Hepatocyte (in vitro differentiated cells): ENCODE data around the gene WDFY2. TPM values are rescaled to one million over a fixed set of nuclear protein-coding genes. Genes with fewer than 3 reads are reported as not detected.

Experiments used
- DNase-seq: peaks from one replicate; pipeline ENCODE4 v3.0.0-alpha.2; 2016; ENCODE audit warnings: low spot score
- H2AFZ ChIP-seq: fragments of 200-600 bp; sonication (generic); 2 replicates; pipeline ENCODE4 v1.6.0; 2016; ENCODE audit warnings: antibody characterized with exemption, mild to moderate bottlenecking
- H3K27ac ChIP-seq: fragments of 200-600 bp; sonication (generic); 2 replicates; pipeline ENCODE4 v1.5.1; 2016; ENCODE audit warnings: mild to moderate bottlenecking
- H3K27me3 ChIP-seq: fragments of 200-600 bp; sonication (generic); 2 replicates; pipeline ENCODE4 v1.6.1; 2016
- H3K36me3 ChIP-seq: fragments of 200-600 bp; sonication (generic); replicated peaks from 2 replicates; pipeline ENCODE4 v1.5.1; 2016; ENCODE audit warnings: low read depth; ENCODE audit not compliant: insufficient read depth
- H3K4me1 ChIP-seq: fragments of 200-600 bp; sonication (generic); 2 replicates; pipeline ENCODE4 v1.5.1; 2016; ENCODE audit warnings: mild to moderate bottlenecking, moderate library complexity; ENCODE audit not compliant: insufficient read depth
- H3K4me2 ChIP-seq: fragments of 200-600 bp; sonication (generic); 2 replicates; pipeline ENCODE4 v1.6.0; 2016
- H3K4me3 ChIP-seq: fragments of 200-600 bp; sonication (generic); 2 replicates; pipeline ENCODE4 v1.5.1; 2016; ENCODE audit warnings: mild to moderate bottlenecking
- H3K79me2 ChIP-seq: fragments of 200-600 bp; sonication (generic); 2 replicates; pipeline ENCODE4 v1.6.0; 2017; ENCODE audit warnings: mild to moderate bottlenecking
- H3K9me2 ChIP-seq: fragments of 200-600 bp; sonication (generic); replicated peaks from 2 replicates; pipeline ENCODE4 v1.6.0; 2017; ENCODE audit warnings: mild to moderate bottlenecking; ENCODE audit not compliant: insufficient read depth
- H3K9me3 ChIP-seq: fragments of 200-600 bp; sonication (generic); 2 replicates; pipeline ENCODE4 v1.5.1; 2016; ENCODE audit warnings: low read depth, mild to moderate bottlenecking
- H4K20me1 ChIP-seq: fragments of 200-600 bp; sonication (generic); 2 replicates; pipeline ENCODE4 v1.6.0; 2016; ENCODE audit warnings: mild to moderate bottlenecking; ENCODE audit not compliant: insufficient read depth, poor library complexity, severe bottlenecking
- EZH2 ChIP-seq: fragments of 200-600 bp; sonication (generic); IDR thresholded peaks from 2 replicates; pipeline ENCODE4 v1.6.1; 2016; ENCODE audit warnings: antibody characterized with exemption, mild to moderate bottlenecking, borderline replicate concordance
- EZH2phosphoT487 ChIP-seq: fragments of 200-600 bp; sonication (generic); IDR thresholded peaks from one replicate; pipeline ENCODE4 v1.6.1; 2018; ENCODE audit warnings: antibody characterized with exemption, mild to moderate bottlenecking, low read depth, moderate library complexity; ENCODE audit not compliant: unreplicated experiment, severe bottlenecking
- WGBS: methylation state at CpG from one replicate; pipeline ENCODE4 v1.1.6; 2016; ENCODE audit warnings: low lambda C conversion rate; ENCODE audit errors: missing lambda C conversion rate; 5-methylcytosine and 5-hydroxymethylcytosine counted together
- polyA plus RNA-seq: library from polyadenylated mRNA; unstranded; fragments of >200 nt; fragmentation: Nextera tagmentation; extraction: Ambion mirVana; gene quantifications from 2 replicates; pipeline ENCODE4 v1.2.1, GENCODE V29; 2016
- total RNA-seq: library from RNA; depleted of rRNA; stranded (reverse); fragments of >200 nt; gene quantifications from 2 replicates; pipeline ENCODE4 v1.2.3, GENCODE V29; 2014
- TF ChIP-seq, protein P1 (sequence below): fragments of 200-600 bp; sonication (generic); IDR thresholded peaks from 2 replicates; pipeline ENCODE4 v1.5.1; 2016; ENCODE audit warnings: antibody characterized with exemption, mild to moderate bottlenecking; ENCODE audit not compliant: poor library complexity

The WDFY2 gene
- total and polyA plus RNA-seq, 2 experiments from 2014 or later: 9.0 to 9.1 TPM

DNA sequence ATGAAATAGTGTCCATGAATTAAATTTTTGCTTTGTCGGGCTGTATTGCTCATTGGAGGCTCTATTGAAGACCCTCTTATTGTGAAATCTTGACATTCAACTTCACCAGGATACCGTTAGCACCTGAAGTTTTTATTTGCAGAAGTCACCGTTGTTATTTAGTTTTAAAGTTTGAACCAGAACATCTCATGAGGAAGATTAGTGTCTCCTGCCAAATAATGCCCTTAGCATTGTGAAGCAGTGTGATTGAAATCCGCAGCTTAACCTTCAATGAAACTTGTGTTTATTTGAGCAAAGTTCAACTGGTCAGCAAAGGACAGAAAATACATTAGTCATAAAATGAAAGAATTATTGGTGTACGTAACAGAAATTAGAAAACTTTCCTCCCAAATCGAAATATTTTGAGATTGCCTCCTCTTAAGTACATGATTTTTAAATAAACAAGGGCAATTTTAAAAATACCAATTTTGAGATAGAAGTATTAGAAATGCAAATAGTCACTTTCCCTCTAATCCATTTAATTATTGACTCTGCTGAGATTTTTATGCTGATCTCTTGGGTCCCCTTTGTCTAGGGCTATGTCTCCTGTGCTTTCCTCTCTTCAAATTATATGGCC lies 84.4 kb downstream of the WDFY2 start:
- TF ChIP-seq EZH2: no peak
- TF ChIP-seq EZH2phosphoT487: no peak
- TF ChIP-seq, protein P1, sequence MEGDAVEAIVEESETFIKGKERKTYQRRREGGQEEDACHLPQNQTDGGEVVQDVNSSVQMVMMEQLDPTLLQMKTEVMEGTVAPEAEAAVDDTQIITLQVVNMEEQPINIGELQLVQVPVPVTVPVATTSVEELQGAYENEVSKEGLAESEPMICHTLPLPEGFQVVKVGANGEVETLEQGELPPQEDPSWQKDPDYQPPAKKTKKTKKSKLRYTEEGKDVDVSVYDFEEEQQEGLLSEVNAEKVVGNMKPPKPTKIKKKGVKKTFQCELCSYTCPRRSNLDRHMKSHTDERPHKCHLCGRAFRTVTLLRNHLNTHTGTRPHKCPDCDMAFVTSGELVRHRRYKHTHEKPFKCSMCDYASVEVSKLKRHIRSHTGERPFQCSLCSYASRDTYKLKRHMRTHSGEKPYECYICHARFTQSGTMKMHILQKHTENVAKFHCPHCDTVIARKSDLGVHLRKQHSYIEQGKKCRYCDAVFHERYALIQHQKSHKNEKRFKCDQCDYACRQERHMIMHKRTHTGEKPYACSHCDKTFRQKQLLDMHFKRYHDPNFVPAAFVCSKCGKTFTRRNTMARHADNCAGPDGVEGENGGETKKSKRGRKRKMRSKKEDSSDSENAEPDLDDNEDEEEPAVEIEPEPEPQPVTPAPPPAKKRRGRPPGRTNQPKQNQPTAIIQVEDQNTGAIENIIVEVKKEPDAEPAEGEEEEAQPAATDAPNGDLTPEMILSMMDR: no peak
- Histone ChIP-seq H3K9me2 (no peaks in the 10 kb centered on the region), H2AFZ (no peak overlapping the region), H3K4me3 (no peak overlapping the region), H3K27ac (no peak overlapping the region), H3K4me2 (peak overlapping the region; percentile 47), H4K20me1 (no peaks in the 10 kb centered on the region), H3K27me3 (no peaks in the 10 kb centered on the region), H3K4me1 (peaks cover 19% of the 10 kb centered on the region), H3K9me3 (no peaks in the 10 kb centered on the region), H3K36me3 (no peaks in the 10 kb centered on the region), H3K79me2 (peaks cover 18% of the 10 kb centered on the region)
- no peak for DNase-seq
- WGBS: 65% methylated on average over 6 of the region's 6 CpGs

DNA sequence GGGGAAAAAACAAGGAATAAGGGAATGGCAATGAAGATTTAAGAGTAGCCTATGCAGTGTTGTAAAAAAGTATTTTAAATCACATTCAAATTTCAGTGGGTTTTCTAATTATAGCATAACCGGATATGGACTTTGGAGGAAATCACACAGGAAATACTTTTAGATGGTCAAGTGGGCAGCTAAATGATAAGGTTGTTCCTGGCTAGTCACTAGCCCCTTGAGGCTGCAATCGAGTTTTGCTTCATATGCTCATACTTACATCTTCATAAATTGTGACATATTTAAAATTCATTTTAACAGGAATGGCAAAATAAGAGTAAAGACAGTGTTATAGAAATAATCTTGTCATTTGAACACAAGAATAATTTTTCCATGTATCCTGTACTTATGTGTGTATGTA lies 88.9 kb downstream of the WDFY2 start:
- H3K9me3 ChIP-seq: no peaks in the 10 kb centered on the region
- no peaks in the 10 kb centered on the region for H3K36me3 ChIP-seq
- 83% methylated on average over 2 of the region's 2 CpGs for WGBS
- peaks cover 23% of the 10 kb centered on the region for H3K79me2 ChIP-seq
- H3K27ac ChIP-seq: no peak overlapping the region
- TF ChIP-seq EZH2 (no peak), EZH2phosphoT487 (no peak)
- TF ChIP-seq, protein P1: no peak
- peaks cover 4% of the 10 kb centered on the region for H3K4me1 ChIP-seq
- no peak overlapping the region for H3K4me3 ChIP-seq
- H3K4me2 ChIP-seq: no peak overlapping the region
- H4K20me1 ChIP-seq: no peaks in the 10 kb centered on the region
- no peaks in the 10 kb centered on the region for H3K27me3 ChIP-seq
- DNase-seq: no peak
- no peaks in the 10 kb centered on the region for H3K9me2 ChIP-seq
- no peak overlapping the region for H2AFZ ChIP-seq

DNA sequence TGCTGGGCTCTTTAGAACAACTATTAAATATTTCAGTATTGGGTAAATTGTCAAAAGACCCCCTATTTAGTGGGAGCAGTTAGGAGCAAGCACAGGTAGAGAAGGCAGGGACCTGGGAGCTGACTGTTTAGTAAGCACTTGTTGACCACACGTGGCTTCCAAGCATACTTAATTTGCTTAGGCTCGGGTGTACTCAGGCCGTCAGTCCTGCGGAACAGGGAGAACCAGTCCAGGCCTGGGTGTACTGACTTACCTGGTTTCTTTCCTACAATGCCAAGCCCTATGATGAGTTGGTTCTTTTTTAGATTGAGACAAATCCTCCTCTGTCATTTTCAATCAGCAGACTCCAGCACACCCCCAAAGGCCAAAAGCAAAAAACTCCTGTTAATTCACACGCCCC lies 90.0 kb downstream of the WDFY2 start:
- no peak overlapping the region for H3K4me3 ChIP-seq
- H2AFZ ChIP-seq: no peak overlapping the region
- 55% methylated on average over 5 of the region's 5 CpGs for WGBS
- DNase-seq: peak; percentile 49
- no peaks in the 10 kb centered on the region for H3K9me3 ChIP-seq
- TF ChIP-seq, protein P1: no peak
- TF ChIP-seq EZH2phosphoT487 (no peak), EZH2 (no peak)
- no peaks in the 10 kb centered on the region for H4K20me1 ChIP-seq
- H3K4me2 ChIP-seq: peak overlapping the region; percentile 14
- no peaks in the 10 kb centered on the region for H3K27me3 ChIP-seq
- H3K4me1 ChIP-seq: no peaks in the 10 kb centered on the region
- H3K79me2 ChIP-seq: peaks cover 23% of the 10 kb centered on the region
- H3K27ac ChIP-seq: peak overlapping the region; percentile 61
- no peaks in the 10 kb centered on the region for H3K9me2 ChIP-seq
- H3K36me3 ChIP-seq: no peaks in the 10 kb centered on the region

DNA sequence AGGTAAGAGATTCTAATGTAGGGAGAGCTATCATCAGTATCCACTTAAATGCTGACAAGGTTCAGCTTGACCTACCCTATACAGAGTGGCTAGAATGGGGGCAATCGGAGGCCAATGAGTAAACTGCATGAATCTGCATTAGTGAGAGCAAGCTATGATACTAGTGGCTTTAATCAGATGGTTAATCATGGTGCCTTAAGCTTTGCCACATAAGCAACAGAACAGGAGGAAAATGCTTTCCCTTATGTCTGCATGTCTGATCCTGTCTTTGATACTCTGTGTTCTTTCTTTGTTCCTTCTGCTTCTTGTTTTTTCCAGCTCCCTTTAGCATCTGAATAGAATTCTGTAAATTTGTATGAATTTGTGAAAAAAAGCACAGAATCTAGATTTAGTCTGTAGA lies 91.1 kb downstream of the WDFY2 start:
- Histone ChIP-seq H3K4me1 (no peaks in the 10 kb centered on the region), H3K27ac (no peak overlapping the region), H3K9me2 (no peaks in the 10 kb centered on the region), H3K4me3 (no peak overlapping the region), H4K20me1 (no peaks in the 10 kb centered on the region), H3K79me2 (peaks cover 23% of the 10 kb centered on the region), H3K9me3 (no peaks in the 10 kb centered on the region), H3K36me3 (no peaks in the 10 kb centered on the region), H2AFZ (no peak overlapping the region), H3K4me2 (no peak overlapping the region), H3K27me3 (no peaks in the 10 kb centered on the region)
- DNase-seq: no peak
- WGBS: 80% methylated on average over 1 of the region's 1 CpG
- TF ChIP-seq EZH2 (no peak), EZH2phosphoT487 (no peak)
- TF ChIP-seq, protein P1: no peak
